Medulla oblongata (tissue), 1 donor: ENCODE results near the gene RBBP5.

Experiments used
- DNase-seq: peaks from one replicate; pipeline ENCODE4 v3.0.0-alpha.2; 2015; ENCODE audit errors: extremely low spot score

Gene RBBP5

DNA sequence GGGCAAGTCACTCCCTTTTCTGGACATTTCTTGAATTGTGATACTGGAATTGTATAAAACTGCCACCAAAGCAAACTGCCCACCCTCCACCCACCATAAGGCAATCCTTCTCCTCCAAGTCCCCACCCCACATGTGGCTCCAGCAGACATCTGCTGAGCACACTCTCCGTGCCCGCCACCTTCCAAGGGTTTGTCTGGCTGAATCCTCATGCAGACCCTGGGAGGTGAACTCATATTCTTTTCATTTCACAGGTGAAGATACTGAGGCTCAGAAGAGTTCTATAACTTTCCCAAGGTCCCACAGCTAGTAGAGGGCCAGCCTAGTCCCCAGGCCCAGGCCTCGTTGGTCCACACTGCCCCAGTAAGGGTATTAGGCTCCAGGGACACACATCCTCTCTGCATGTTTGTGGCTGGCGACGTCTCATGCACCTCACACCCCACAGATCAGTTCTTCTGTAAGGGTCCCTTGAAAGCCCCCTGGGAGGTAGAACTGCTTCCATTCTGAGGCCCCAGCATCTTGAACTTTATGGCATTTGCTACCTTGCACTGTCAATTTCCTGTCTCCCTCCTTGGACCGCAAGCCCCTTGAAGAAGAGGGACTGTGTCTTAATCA lies 64.7 kb downstream of the RBBP5 start:
- no peak for DNase-seq

DNA sequence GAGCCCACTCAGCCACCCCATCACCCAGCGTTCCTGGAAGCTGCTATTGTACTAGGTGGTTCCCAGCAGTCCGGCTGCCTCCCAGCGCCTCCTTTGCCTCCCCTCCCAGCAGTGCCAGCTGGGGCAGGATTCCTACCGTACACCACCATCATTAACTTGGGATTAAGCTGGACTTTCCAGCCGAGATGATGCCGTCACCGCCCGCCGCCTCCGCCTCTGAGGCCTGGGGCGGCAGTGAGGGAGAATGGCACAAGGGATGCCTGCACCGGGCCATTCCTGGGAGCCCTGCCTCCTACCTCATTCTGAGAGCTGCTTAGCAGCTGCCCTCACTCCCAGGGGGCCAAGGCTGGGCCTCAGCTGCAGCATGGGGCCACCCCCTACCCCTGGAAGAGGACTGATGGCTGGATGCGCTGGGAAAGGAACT lies 65.6 kb downstream of the RBBP5 start:
- DNase-seq: no peak

DNA sequence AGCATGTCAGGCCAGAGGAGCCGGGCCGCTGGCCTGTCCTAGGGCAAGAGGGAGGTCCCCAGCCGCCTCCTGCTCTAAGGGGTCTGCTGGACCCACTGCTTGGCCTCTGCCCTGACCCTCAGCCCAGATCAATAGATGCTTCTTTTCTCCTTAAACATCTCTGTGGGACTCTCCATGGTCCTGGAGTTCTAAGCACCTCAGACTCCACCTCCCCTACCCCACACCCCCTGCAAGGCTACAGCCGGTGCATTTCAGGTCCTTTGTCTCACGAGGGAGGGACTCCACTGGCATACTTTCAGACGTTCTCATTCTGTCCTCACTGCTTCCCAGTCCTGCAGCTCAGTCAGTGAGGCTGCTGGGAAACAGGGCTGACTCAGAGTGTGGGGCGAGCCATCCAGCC lies 67.8 kb downstream of the RBBP5 start:
- DNase-seq: no peak

DNA sequence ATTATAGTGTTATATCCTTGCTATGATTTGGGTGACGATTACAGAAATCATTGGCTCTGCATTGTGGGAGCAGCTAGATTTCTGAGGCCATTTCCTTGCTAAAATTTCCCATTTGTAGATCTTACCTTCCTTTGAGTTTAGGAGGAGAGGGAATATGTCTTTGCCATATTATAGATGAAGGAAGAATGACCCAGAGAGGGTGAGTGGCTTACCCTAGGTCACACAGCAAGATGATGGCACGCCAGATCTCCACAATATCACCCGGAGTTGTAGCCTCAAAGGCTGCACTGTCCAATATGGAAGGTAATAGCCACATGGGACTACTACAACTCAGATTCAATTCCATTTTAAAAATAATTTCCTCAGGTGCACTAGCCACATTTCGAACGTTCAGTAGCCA lies 68.5 kb downstream of the RBBP5 start:
- no peak for DNase-seq

DNA sequence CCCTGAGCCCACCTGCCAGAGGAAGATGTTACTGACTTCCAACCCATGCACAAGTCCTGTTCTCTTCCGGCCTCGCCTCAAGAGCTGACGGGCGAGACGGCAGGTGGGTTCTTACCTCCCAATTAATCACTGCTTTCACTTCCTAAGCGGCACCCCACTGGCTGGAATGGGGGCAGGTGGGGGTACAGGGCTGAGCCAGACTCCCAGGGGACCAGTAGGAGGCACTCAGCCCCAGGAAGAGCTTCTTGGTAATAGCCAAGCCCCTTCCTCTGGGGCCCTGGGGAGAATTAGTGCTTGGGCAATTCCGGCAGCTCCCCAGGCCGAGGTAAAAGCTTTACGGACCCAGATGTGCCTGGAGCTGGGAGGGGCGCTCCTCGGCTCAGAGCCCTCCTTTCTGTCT lies 69.1 kb downstream of the RBBP5 start:
- no peak for DNase-seq

DNA sequence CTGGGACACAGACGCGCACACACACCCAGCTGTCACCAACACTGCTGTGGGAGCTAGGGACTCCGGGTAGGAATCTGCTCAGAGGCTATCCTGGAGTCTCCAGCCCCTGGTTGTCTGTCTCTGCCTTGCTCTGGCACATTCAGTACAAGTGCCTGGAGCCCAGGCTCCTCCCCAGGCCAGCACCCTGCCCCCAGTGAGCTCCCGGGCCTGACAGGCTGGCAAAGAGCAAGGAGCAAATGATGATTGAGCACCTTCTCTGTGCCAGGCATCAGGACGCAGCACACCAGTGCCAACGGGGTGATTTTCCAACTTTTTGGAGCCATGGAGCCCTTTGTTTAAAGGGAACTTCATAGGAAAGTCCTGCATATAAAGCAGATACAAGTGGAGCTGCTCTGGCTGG lies 72.3 kb downstream of the RBBP5 start:
- DNase-seq: peak; percentile 73

DNA sequence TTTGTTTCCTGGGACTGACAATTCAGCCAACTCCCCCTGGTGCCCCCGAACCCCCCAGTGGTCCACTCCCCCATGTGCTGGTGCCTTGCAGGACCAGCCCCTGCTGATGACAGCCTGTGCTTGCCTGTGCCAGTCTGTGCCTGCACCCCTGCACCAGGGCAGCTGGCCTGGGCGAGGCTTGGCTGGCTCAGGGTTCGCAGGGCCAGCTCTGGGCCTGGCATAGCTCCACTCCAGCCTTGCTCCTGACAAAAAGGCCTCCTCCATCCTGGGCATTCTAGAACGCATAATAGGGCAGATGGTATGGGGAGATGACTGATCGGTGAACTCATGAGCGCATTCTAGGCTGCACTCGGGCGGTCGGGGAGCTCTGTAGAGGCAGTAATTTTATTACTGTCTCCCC lies 73.4 kb downstream of the RBBP5 start:
- peak; percentile 93 for DNase-seq

DNA sequence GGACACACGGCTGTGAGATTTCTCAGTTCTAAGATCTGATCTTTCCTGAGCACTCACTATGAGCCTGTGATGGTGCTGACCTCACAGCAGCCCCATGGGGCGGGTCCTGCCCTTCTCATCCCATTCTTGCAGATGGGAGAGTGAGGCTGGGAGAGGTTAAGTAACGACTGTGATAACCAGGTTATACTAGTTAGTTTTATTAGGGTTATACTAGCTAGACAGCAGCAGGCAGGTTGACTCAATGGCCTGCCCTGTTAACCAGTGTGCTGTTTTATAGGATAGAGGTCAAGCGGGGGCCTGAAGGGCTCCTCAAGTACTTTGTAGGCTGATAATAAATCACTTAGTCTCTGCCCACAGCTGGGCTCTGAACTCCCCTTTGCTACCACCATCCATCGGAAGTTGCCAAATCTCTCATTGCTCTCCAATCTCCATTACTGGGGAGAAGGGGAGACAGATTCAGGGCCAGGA lies 74.0 kb downstream of the RBBP5 start:
- DNase-seq: peak; percentile 65

DNA sequence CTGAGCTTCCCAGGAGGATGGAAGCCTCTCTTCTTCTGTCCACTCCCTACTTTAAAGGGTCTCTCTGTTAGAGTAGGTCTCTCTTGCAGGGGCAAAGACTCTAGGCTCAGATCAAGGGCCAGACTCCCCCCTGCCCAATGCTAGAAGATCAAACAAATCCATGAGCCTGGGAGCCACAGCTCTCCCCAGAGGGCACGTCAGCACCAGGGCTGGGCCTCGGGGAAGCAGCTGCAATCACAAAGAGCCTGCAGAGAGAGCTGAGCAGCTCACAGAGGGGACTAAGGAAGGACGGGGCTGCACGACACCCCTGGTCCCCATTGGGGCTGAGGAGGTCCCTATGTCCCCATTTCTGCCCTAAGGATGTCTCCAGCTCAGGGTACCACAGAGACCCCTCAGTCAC lies 74.9 kb downstream of the RBBP5 start:
- DNase-seq: peak; percentile 70

DNA sequence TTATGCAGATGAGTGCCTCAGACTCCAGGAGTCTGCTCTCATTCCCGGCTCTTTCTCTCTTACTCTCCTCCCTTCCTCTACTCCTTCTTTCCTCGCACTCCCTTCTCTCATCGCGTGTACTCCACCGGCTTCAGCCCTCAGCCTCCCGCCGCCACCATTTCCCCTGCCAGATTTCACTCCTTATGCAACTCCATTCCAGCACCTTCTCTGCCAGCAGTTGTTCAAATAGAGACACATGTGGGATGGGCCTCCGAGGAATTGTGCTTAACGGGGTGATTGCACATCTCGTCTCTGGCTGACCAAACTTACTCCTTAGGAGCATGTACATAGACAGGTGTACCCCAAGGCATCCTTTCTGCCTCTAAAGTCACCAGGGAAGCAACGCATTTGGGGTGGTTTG lies 76.6 kb downstream of the RBBP5 start:
- no peak for DNase-seq

DNA sequence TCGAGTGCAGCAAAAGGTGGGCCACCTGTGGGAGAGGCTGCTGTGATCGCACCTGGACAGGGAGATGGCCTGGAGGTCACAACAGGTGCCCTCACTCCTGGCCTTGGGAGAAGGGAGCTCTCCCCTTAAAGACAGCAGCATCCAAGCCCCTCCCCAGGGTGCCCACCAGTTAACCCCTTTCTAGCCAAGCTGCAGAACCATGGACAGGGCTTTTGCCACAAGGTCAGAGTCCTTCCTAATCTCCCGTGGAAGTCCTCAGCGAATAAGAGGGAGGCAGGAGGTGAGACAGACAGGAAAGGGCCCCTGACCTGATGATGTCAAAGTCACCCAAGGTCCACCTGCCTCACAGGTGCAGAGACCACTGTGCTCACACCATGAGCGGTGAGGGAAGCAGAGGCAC lies 77.0 kb downstream of the RBBP5 start:
- DNase-seq: no peak

DNA sequence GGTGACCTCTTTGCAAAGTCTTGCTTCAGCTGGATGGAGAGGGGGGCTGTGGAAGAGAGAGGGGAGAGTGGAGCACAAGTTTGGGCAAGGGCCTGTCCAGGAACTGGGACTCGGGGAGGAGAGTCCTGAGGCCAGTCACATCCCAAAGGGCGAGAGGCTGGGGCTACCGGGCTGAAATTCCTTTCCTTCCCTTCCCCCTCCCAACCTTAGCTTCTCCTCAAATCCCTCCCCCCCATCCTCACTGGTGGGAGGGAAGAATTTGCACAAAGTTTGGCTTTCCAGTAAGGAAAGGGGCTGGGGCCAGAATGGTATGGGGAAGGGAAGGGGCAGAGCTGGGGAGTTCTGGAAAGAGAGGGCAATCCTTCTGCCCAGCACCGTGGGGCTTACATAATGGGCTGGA lies 77.9 kb downstream of the RBBP5 start:
- no peak for DNase-seq

DNA sequence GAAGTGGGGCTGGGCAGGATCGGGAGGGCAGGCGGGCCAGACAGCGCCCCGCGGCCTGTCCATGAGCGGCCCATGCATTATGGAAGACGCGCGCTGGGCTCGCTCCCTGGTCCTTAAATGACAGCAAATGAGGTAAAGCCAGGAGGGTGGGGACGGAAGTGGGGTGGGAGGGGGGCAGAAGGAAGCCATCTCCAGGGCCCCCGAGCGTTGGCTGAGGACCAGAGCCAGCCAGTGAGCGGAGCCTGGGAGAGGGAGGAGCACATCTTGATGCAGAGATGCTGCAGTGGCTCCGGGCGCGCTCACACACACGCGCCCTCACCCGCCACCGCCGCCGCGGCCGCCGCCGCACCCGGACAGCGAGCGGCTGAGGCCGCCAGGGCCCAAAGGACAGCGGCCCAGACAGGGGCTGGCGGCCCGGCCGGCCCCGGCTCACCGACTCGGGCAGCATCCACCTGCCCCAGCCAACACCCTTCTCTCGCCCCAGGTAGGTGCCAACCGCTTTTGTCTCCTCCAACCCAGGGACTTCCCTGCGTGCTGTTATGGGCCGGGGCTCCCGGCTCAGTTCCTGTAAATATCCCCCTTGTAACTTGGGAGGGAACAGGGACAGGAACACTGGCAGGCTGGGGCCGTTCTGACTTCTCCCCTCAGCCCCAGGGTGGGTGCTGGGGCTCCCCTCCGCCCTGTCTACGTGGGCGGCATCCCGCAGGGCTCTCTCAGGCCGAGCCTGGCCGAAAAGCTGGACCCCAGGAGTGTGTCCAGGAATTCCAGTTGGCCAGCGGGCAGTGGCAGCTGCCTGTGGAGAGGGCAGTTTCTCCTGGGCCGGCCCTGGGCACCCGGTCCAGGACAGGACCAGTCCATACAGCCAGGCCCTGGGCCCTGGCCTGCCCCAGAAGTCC lies 78.6 kb downstream of the RBBP5 start, which contains the start of gene CNTN2:
Gene CNTN2 (plus strand): TSS at position 302 of the 896 bp plus-strand sequence. CDS start 9,974 bp downstream, outside the sequence.
- DNase-seq: peak; percentile 84

DNA sequence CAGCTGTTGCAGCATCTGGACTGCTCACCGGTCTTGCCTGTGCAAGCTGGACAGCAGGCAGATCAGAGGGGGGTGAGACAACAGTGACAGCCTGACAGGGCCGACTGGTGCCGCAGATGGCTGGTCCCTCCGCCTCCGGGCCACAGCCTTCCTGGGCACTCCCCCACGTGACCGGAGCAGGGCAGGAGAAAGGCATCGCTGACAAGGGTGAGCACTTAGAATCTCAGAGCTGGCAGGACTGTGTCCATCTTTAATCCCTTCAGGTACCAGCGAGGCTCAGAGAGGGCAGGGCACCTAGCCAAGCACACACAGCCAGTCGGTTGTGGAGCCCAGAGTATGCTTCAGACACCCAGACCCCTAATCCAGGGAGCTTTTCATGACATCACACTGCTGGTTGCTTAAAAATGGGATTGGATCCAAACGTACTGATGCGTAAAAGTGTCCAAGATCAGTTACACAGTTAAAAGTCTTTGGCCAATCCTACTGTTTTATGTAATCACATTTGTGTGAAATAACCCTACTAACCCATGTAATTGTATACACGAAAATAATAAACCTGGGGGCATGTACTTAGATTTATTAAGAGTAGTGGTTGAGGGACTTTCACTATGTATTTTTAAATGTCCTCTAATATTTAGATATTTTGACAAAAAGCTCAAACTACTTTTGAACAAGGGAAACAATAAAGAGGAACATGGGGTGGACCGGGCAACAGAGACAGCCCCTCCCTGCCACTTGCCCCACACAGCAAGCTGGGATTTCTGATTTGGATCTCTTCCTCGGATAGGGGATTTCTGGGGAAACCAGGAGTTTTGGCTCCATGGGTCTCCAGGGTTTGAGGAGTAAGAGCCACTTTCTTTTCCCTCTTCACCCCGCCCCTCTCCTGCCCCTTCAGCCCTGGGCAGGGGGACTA lies 79.5 kb downstream of the RBBP5 start:
- DNase-seq: peak; percentile 60

DNA sequence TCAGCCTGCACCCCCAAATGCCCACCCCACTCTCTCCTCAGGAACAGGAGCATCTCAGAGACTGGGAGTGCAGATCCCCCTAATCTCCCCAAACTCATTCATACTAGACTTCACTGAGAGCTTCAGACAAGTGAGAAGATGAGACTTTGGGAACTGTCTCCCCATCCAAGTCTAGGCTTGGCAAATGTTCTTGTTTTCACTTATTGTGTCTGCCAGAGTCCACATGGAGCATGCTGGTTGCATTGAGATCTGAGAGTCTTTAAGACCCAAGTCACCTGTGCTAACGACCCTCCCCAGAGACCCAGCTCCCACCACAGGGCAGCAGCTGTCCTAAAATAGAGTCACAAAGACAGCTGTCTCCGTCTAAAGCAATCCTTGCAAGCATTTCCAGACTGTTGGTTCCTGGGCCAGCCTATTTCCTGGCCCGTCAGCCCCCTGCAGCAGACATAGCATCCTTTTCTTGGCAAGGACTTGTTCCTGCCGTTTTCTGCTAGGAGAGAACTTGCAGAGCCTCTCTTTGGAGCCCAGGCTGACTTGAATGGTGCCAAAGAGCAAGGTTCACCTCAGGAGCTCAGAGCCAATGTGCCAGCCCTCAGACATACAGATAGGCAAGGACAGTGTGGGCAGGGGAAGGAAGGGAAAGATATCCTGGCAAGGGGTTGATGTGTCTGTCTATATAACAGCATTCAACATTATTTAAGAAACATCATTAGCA lies 80.6 kb downstream of the RBBP5 start:
- peak; percentile 14 for DNase-seq

DNA sequence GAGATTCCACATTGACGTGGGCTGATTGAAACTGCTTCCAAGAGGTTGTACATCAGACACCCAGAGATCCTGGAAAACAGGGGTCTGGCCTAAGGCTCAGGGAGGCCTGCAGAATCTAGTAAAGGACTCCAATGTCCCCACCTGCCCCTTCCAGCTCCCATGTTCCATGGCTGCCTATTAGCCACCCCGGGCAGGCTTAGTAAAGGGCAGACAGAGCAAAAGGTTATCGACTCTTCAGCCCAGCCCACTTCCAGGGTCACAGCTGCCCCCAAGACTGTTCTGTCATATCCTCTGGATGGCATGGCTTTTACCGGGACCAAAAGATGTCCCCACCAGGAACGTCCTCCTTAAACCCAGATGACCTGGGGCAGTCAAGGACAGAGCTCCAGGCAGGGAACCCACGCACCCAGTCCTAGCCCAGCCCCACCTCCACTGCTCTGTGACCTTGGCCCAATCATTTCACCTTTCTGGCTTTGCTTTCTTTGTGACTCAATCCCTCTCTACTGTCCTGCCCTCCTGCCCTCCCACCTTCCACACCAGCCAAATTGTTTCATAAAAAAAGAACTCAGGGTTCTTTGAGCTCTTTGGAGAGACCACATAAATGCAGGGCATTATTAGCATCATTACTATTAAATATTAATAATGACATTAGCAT lies 83.5 kb downstream of the RBBP5 start:
- no peak for DNase-seq

DNA sequence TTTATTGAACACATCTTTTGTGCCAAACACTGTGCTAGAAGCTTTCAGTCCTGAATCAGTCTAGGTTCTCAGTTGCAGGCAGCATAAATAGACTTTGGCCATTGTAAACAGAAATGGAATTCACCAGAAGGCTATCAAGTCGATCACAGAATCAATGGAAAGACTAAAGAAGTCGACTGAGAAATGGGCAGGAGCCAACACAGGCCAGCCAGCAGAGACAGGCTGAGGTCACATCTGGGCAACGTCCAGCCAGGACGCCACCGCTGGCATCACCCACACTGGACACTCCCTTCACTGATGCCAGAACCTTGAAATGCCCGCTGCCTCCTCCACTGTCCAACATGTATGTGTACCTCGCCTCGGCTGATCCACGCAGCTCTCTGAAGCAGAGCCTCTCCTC lies 84.2 kb downstream of the RBBP5 start:
- peak; percentile 41 for DNase-seq
